ENCODE results near the gene TAB2. TPM values are rescaled to one million over a fixed set of nuclear protein-coding genes. Genes with fewer than 3 reads are reported as not detected.

TAB2 gene
- total RNA-seq, 1 experiment from 2014 or later = 25.5 TPM

GRCh38 chr6:149387779-149388512, 70.4 kb downstream of the TAB2 start:
- H3K4me3 ChIP-seq (ENCODE audit: insufficient read depth, low read depth, low read length) = no peak overlapping the region
- no peaks in the 10 kb centered on the region; the same call in 1 of the 2 replicates for H3K36me3 ChIP-seq (replicated peaks; ENCODE audit: control insufficient read depth, insufficient read depth, low read length)
- no peak for DNase-seq
- no peaks in the 10 kb centered on the region for H3K27me3 ChIP-seq (ENCODE audit: control insufficient read depth, insufficient read depth, low read length)

- no peaks in the 10 kb centered on the region for H3K36me3 ChIP-seq (replicated peaks; ENCODE audit: control insufficient read depth, insufficient read depth, low read length)
- no peaks in the 10 kb centered on the region for H3K27me3 ChIP-seq (ENCODE audit: control insufficient read depth, insufficient read depth, low read length)
- no peak for DNase-seq
- no peak overlapping the region for H3K4me3 ChIP-seq (ENCODE audit: insufficient read depth, low read depth, low read length)
Observed at GRCh38 chr6:149389509-149390297, 72.2 kb downstream of the TAB2 start.

GRCh38 chr6:149392093-149392492, 74.6 kb downstream of the TAB2 start:
- no peak for DNase-seq
- H3K4me3 ChIP-seq (ENCODE audit: insufficient read depth, low read depth, low read length) = no peak overlapping the region
- H3K36me3 ChIP-seq (replicated peaks; ENCODE audit: control insufficient read depth, insufficient read depth, low read length) = no peaks in the 10 kb centered on the region
- H3K27me3 ChIP-seq (ENCODE audit: control insufficient read depth, insufficient read depth, low read length) = no peaks in the 10 kb centered on the region

GRCh38 chr6:149392535-149392934, 75.0 kb downstream of the TAB2 start:
- Histone ChIP-seq H3K4me3 (ENCODE audit: insufficient read depth, low read depth, low read length) (no peak overlapping the region), H3K27me3 (ENCODE audit: control insufficient read depth, insufficient read depth, low read length) (no peaks in the 10 kb centered on the region)

GRCh38 chr6:149393002-149393679, 75.6 kb downstream of the TAB2 start:
- no peaks in the 10 kb centered on the region; the same call in 1 of the 2 replicates for H3K36me3 ChIP-seq (replicated peaks; ENCODE audit: control insufficient read depth, insufficient read depth, low read length)
- DNase-seq = no peak
- H3K27me3 ChIP-seq (ENCODE audit: control insufficient read depth, insufficient read depth, low read length) = no peaks in the 10 kb centered on the region
- H3K4me3 ChIP-seq (ENCODE audit: insufficient read depth, low read depth, low read length) = no peak overlapping the region

More at GRCh38 chr6:149392535-149392934, 75.0 kb downstream of the TAB2 start:
- no peaks in the 10 kb centered on the region for H3K36me3 ChIP-seq (replicated peaks; ENCODE audit: control insufficient read depth, insufficient read depth, low read length)
- DNase-seq = no peak

DNA sequence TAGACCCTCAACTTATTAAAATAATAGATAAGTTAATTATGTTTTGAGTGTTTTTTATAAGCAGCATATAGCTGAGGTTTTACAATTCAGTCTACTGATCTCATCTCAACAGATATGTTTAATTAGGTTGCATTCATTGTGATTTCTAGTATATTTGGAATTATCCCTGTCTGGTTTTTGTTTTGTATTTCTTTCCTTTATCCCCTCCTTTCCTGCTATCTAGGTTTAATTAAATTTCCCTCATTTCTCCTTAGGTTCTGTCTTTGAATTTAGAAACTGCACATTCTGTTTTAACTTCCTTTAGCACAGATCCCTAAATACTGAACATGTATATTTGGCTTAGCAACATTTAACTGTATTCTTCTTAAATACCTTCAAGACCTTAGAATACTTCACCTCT, 77.7 kb downstream of the TAB2 start:
- Histone ChIP-seq H3K36me3 (replicated peaks; ENCODE audit: control insufficient read depth, insufficient read depth, low read length) (no peaks in the 10 kb centered on the region; the same call in 1 of the 2 replicates), H3K4me3 (ENCODE audit: insufficient read depth, low read depth, low read length) (no peak overlapping the region), H3K27me3 (ENCODE audit: control insufficient read depth, insufficient read depth, low read length) (no peaks in the 10 kb centered on the region)
- no peak for DNase-seq

- DNase-seq = no peak
- Histone ChIP-seq H3K27me3 (ENCODE audit: control insufficient read depth, insufficient read depth, low read length) (no peaks in the 10 kb centered on the region), H3K36me3 (replicated peaks; ENCODE audit: control insufficient read depth, insufficient read depth, low read length) (no peaks in the 10 kb centered on the region; the same call in 1 of the 2 replicates), H3K4me3 (ENCODE audit: insufficient read depth, low read depth, low read length) (no peak overlapping the region)
Observed at GRCh38 chr6:149397384-149397783, 79.9 kb downstream of the TAB2 start.

DNA sequence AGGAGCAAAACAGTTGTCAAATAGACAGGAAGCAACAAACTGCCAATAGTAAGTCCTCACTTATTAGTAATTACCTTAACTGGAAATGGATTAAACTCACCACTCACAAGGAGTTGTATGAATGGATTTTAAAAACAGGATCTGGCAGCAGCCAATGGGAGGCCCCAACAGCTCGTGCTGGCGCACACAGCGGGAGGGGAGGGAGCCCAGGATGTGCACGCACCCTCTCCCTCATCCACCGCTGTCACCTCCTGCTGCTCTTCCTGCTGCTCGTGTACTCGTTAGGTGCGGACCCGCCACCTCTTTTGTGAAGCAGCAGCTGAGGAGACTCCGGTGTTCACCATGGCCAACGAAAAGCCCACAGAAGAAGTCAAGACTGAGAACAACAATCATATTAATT, 82.5 kb downstream of the TAB2 start, which contains the start of gene SUMO4:
Gene SUMO4 (plus strand): TSS at position 213 of the 400 bp plus-strand sequence. CDS start 130 bp downstream, at position 343.
- Histone ChIP-seq H3K27me3 (ENCODE audit: control insufficient read depth, insufficient read depth, low read length) (no peaks in the 10 kb centered on the region), H3K36me3 (replicated peaks; ENCODE audit: control insufficient read depth, insufficient read depth, low read length) (no peaks in the 10 kb centered on the region; the same call in 1 of the 2 replicates), H3K4me3 (ENCODE audit: insufficient read depth, low read depth, low read length) (no peak within 1 kb of the TSS)
- no peak for DNase-seq

DNA sequence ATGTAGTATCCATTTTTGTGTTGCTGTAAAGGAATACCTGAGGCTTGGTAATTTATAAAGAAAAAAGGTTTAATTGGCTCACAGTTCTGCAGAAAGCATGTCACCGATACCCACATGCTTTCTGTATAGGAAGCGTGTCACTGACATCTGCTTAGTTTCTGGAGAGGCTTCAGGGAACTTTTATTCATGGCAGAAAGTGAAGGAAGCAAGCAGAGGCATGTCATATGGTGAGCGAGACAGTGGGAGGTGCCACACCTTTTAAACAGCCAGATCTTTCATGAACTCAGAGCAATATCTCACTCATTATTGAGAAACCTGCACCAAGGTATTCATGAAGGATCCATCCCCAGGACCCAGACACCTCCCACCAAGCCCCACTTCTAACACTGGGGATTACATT, 86.0 kb downstream of the TAB2 start:
- no peak for DNase-seq
- no peak overlapping the region for H3K4me3 ChIP-seq (ENCODE audit: insufficient read depth, low read depth, low read length)
- no peaks in the 10 kb centered on the region for H3K27me3 ChIP-seq (ENCODE audit: control insufficient read depth, insufficient read depth, low read length)
- no peaks in the 10 kb centered on the region; the same call in 1 of the 2 replicates for H3K36me3 ChIP-seq (replicated peaks; ENCODE audit: control insufficient read depth, insufficient read depth, low read length)

DNA sequence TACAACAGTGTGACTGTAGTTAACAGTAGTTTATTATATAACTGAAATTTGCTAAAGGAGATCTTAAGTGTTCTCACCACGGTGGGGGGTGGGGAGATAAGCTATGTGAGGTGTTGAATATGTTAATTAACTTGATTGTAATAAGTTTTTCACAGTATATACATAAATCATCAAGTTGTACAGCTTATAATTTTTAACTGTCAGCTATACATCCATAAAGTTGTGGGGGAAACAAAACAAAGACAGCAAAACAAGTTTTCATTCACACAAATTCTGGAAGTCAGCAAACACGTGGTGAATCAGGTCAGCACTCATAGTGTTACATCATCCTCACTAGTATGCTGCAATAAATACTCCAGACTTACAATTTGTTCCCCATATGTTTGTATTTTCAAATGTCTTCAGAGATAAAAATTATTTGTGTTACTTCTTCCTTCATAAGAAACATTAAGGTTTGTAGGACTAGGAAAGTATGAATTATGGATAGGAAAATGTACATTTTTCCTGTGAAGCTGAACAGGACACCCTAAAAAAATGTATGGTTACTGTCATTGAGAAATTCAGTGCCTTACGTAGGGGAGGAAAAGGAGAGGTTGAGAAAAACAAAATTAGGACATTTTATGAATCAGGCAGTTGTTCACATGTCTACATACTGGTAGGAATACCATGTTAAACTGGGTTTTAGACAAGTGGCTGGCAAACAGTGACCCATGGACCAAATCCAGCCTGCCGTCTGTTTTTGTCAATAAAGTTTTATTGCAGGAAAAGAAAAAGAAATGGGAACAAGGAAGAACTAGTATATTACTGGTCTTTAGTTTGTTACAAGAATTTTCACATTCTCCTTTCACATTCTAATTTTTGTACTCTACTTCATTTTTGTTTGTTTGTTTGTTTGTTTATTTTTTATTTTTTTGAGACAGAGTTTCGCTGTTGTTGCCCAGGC, 88.6 kb downstream of the TAB2 start:
- no peak for DNase-seq
- no peaks in the 10 kb centered on the region for H3K27me3 ChIP-seq (ENCODE audit: control insufficient read depth, insufficient read depth, low read length)
- H3K36me3 ChIP-seq (replicated peaks; ENCODE audit: control insufficient read depth, insufficient read depth, low read length) = peaks cover 3% of the 10 kb centered on the region
- H3K4me3 ChIP-seq (ENCODE audit: insufficient read depth, low read depth, low read length) = no peak overlapping the region

- H3K27me3 ChIP-seq (ENCODE audit: control insufficient read depth, insufficient read depth, low read length) = no peaks in the 10 kb centered on the region
- no peak for DNase-seq
- H3K36me3 ChIP-seq (replicated peaks; ENCODE audit: control insufficient read depth, insufficient read depth, low read length) = peaks cover 3% of the 10 kb centered on the region
- no peak overlapping the region for H3K4me3 ChIP-seq (ENCODE audit: insufficient read depth, low read depth, low read length)
Observed at GRCh38 chr6:149409617-149410016, 92.1 kb downstream of the TAB2 start.

GRCh38 chr6:149410557-149410956, 93.0 kb downstream of the TAB2 start:
- H3K36me3 ChIP-seq (replicated peaks; ENCODE audit: control insufficient read depth, insufficient read depth, low read length) = peaks cover 3% of the 10 kb centered on the region
- DNase-seq = no peak

GRCh38 chr6:149414009-149414408, 96.5 kb downstream of the TAB2 start:
- no peak for DNase-seq
- Histone ChIP-seq H3K4me3 (ENCODE audit: insufficient read depth, low read depth, low read length) (no peak overlapping the region), H3K27me3 (ENCODE audit: control insufficient read depth, insufficient read depth, low read length) (no peaks in the 10 kb centered on the region), H3K36me3 (replicated peaks; ENCODE audit: control insufficient read depth, insufficient read depth, low read length) (peaks cover 3% of the 10 kb centered on the region)

More at GRCh38 chr6:149410557-149410956, 93.0 kb downstream of the TAB2 start:
- Histone ChIP-seq H3K27me3 (ENCODE audit: control insufficient read depth, insufficient read depth, low read length) (no peaks in the 10 kb centered on the region), H3K4me3 (ENCODE audit: insufficient read depth, low read depth, low read length) (no peak overlapping the region)

Data from H7 (cell line).